GM18873 (cell line): ENCODE data around the gene ZFX.
"Not testable (repeated sequence)": the region's sequence is repeated elsewhere in the genome, so short reads cannot be mapped to it uniquely, and the experiment has no call there.

Source experiments
- ATAC-seq: cut with Tn5 transposase; IDR thresholded peaks from one replicate; pipeline ENCODE4 v1.9.1; 2021; ENCODE audit warnings: mild to moderate bottlenecking, moderate library complexity, moderate number of reproducible peaks; ENCODE audit not compliant: unreplicated experiment, low FRiP score

Gene ZFX

DNA sequence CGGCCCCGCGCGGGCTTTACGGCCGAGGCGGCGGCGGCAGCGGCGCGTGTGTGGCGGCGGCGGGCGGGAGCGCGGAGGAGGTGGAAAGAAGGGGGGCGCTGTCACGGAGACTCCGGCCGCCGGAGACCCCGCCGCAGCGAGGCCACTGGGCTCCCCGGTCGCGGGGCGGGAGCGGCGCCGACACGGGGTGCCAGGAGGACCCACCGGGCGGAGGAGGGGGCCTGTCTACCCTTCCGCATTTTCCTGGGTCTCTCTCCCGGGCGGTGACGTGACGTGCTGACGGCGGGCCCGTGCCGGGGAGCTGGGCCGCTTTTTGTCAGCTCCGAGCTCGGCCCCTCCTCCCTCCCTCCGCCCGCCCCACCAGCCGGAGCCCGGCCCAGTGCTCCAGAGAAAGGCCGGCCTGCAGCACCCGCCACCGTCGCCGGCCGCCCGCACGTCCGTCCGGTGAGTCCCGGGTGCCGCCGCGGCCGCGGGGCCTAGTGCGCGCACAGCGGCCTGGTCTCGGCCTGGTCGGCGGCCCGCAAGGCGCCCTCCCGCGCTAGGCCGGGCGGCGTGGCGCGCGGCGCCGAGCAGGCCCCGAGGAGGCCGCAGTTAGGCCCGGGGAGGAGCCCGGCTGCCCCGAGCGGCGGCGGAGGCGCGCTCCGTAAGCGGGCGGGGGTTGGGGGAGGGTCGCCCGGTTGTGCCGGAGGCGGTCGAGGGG, at the start of gene ZFX:
TSS of gene ZFX (plus strand) at position 379 of the 700 bp plus-strand sequence. CDS start 23,014 bp downstream, outside the sequence.
- ATAC-seq, result no peak

DNA sequence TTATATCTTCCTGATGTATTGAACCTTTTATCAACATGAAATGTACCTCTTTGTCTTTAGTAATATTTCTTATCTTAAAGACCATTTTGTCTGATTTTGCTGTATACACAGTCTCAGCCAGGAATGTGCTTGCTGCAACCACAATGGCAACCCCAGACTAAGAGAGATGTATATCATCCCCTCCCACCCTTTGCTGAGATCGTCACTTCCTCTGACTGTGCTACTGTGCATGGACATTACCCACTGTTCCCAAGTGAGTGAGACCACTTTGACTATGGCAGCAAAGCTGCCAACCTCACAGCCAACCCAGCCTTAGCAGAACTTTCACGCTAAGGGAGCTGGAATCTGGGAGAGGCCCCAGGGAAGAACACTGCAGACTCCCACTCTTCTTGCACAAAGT, 48.8 kb upstream of the ZFX start:
- ATAC-seq, result no peak

DNA sequence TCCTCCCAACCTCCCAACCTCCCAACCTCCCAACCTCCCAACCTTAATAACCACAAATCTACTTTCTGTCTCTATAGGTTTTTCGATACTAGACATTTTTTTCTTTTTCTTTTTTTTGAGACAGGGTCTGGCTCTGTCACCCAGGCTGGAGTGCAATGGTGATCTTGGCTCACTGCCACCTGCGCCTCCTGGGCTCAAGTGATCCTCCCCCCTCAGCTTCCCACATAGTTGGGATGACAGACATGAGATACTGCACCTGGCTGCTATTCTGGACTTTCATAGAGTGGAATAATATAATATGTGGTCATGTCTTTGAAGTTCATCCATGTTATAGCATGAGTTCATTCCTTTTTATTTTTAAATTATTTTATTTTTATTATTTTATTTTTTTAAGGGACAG, 39.5 kb upstream of the ZFX start:
- no peak for ATAC-seq

DNA sequence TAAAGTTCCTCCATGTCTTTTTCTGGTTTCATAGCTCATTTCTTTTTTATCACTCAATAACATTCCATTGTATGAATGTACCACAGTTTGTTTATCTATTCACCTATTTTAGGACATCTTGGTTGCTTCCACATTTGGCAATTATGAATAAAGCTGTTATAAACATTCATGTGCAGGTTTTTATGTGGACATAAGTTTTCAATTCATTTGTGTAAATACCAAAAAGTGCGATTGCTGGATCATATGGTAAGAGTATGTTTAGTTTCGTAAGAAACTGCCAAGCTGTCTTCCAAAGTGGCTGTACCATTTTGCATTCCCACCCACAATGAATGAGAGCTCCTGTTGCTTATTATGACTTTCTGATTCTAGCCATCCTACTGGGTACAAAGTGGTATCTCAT, 36.3 kb upstream of the ZFX start:
- ATAC-seq, result no peak

DNA sequence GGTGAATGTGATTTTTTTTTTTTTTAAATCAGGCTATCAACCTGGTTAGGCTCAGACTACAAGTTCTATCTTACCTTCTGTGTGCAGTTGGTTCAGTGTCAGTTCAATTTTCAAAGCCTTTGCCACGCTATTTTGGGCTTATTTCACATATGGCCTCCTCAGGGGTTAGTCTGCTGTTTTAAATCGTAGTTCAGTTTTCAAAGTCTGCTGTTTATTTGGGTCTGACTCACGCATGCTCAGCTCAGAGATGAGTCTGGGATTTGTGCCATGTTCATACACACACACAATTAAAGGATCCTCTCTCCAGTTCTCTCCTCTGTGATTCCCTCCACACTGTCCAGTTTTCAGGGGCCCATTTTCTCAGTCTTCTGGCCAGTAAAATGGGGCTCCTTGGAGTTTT, 32.3 kb upstream of the ZFX start:
- ATAC-seq, result no peak

DNA sequence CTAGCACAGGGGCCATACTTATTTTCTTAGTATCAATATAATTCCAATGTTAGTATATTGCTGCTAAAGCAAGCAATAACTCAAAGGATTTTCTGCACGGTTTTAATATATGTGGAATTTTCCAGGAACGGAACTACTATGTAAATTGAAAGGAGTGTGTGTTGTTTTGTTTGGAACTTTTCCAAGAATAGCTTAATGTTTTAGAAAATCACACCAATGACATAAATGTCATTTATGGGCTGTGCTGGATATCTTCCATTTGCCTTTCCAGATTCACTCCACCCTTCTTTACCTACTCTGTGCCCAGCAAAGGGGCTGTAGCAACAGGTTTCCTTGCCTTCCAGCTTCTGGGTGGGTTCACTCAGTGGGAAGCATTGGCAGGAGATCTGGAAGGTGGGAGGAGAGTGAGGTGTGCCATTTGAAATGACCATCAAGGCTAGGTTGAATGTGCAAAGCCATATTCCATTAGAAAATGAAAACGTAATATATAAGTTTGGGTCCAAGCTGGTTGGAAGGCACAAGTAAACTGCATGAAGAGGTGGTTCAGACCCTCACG, 25.2 kb upstream of the ZFX start:
- no peak for ATAC-seq

DNA sequence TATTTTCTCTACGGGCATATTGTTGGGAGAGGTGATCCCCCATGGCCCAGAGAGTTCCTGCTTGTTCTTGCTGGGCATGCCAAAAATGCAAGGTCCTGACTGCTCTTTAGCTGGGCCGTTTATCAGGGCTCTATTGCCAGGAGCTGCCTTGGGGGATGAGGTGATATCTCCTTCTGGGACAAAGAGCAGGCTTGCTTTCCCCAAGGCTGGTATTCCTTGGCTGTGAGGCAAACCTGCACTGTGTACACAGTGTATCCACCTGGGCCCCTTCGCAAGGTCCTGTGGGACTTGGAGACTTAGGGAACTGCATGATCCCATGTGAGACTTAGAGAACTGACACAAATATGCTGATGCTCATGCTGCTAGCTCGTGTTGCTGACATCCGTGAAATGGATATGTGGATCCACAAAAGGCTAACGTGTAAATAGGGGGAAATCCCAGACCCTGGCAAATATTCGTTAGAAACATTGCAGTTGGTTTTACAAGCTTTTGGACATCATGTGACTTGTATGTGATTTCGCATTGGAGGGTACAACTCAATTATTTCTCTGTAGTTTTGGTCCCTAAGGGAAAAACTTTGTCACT, 24.4 kb upstream of the ZFX start:
- ATAC-seq, result no peak

DNA sequence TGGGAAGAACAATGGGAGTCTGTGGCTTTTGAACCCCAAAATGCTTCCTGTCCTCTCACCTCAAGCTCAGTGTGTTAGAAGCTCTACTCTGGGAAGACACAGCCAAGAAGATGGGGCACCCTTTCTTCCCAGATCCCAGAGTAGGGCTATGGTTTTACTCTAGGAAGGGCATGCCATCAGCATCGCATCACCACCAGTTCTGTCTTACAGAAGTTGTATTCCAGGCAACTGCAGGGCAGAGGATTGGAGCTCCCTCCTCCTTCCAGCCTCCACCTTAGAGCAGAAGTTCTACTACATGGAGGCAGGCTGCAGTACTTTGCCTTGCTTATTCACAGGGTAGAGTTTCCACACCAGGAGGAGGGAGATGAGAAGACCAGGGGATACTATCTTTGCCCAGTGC, 18.1 kb upstream of the ZFX start:
- ATAC-seq, result no peak

DNA sequence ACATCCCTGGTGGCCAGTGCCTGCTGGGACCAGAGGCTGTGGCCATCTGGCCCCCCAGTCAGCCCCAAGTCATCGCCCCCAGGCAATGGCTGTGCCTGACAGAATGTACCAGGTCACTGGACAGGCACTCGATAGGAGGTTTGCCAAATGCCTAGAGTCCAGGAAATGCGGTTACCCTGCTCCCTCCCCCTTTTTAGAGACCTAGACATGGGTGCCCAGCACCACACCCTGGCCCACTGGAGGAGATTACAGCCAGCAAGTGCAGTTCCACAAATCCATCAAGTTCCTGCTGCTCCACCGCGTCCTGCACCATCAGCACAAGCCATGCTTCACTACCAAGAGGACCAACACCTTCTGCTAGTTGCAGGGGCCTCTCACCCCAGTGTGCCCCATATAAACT, 16.2 kb upstream of the ZFX start:
- ATAC-seq, result no peak

DNA sequence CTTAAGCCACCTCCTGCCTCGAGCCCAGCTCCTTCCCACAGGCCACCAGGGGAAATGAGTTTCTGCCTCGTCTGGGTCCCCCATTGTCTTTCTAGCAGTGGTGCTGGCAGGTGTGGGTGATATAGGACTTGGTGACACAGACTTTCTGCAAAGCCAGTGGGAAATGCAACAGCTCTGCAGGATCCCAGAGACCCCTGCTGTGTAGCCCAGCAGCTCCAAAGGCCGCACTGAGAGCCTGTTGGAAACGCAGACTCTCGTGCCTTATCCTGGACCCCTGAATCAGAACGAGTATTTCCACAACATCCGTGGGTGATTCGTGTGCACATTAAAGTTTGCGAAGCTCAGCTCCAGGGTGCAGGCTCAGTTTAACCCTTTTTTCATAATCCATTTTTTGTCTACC, 13.8 kb upstream of the ZFX start:
- ATAC-seq, result not testable (repeated sequence)

DNA sequence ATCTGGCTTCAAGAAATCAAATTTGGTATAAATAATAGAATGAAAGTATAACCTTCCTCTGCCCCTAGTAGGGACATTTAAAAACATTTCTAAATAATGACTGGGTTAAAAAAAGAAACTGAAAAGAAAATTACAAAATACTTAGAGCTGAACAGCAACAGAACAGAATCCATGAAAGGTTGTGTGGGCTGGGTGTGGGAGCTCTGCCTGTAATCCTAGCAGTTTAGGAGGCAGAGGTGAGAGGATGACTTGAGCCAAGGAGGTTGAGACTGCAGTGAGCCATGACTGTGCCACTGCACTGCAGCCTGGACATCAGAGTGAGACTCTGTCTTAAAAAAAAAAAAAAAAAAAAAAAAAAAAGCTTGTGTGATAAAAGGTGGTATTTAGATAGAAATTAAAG, 12.3 kb upstream of the ZFX start:
- no peak for ATAC-seq

DNA sequence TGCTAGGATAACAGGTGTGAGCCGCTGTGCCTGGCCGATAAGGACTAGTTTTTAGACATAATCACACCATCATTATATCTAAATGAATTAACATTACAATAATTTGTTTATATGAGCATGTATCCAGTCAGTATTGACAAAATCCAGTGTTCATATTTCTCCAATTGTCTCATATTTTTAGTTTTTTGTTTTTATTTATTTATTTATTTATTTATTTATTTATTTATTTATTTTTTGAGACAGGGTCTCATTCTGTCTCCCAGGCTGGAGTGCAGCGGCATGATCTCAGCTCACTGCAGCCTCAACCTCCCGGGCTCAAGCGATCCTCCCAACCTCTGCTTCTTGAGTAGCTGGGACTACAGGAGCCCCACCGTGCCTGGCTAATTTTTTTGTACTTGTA, 5.5 kb upstream of the ZFX start:
- ATAC-seq, result not testable (repeated sequence)

DNA sequence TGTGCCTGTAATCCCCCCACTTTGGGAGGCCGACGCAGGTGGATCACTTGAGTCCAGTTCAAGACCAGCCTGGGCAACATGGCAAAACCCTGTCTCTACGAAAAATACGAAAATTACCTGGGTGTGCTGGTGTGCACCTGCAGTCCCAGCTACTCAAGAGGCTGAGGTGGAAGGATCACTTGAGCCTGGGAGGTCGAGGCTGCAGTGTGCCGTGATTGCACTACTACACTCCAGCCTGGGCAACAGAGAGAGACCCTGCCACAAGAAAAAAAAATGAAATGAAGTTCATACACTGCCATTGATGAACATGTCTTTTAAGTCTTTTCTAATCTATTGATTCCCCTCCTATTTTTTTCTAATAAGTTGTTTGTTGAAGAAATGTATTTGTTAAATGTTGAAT, 5.0 kb upstream of the ZFX start:
- ATAC-seq, result no peak

DNA sequence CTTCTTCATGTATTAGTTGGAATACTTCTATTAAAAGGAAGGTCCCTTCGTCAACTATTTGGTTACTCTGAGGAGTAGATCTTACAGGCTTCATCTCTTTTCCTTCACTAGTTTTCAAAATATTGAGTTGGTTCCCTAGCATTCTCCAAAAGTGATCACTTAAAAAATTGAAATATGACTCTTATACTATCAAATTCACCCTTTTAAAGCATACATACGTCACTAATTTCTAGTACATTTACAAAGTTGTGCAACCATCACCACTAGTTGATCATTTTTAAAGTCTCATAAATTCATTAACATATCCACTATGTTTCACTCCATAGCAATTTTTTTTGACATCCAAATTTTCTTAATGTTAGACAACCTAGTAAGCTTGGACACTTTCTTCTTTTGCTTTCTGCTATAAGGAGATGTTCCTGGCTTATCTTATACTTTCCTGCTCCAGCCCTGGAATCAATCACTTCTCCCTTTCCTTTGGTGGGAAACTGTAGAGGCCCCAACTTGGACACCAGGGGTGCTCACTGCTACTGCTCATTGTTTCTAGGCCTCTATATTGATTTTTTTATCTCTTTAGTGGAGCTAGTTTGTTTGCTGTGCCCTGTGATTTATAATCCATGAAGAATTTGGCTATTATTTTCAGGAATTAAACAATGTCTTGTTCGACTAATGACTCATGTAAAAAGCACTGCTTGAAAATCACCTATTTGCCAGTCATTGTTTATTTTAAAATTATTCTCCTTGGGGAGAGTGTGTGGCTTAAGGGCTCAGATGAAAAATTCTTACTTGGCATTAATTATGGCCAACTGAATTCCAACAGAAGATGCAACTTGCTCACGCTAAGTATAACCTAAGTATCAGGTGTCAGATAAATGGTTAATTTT, 4.0 kb upstream of the ZFX start:
- no peak for ATAC-seq

DNA sequence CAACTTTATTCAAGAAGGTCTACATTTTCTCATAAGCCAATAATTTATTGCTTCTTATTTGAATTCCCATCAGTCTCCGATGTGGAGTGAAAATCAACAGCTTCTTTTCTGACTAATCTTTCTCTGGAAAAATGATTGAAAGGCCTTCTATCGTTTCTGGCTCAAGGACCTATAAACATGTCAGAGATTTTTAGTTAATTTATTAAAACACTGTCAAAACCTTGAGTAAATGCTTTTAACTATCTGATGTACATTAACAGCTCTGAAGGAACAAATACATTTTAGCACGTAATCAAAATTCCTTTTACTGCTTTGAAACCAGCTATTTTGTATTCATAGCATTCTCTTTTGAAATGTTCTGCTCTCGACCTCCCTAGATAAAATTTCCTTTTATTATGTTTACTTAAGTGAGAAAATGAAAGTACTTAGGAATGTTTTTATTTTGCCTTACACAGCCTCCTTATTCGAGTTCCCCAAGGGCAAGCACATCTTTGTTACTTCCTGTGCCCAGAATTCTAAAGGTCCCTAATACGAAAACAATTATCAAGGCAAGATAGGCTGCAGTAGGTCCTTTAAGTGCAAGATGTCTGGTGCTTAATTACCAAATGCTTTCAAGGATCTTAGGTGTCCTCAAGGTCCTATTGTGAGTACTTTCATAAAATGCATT, 3.1 kb upstream of the ZFX start:
- ATAC-seq, result no peak

DNA sequence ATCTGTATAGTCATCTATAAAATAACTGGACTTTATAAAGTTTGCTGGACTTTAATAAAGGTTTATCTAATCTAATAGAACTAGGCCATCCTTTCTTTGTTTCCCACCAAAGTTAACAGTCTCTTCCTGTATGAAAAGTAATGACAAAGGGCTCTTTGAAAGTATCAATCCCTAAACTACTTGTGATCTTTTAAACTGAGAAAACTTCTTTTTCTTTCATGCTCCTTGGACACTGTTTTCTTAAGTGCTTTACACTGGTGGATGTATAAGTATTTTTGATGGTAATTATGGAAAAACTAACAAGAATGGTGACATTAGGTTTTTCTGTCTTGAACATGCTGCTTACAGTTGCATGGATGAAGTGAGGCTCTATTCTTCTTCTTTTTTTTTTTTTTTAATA, 2.4 kb upstream of the ZFX start:
- ATAC-seq, result no peak

DNA sequence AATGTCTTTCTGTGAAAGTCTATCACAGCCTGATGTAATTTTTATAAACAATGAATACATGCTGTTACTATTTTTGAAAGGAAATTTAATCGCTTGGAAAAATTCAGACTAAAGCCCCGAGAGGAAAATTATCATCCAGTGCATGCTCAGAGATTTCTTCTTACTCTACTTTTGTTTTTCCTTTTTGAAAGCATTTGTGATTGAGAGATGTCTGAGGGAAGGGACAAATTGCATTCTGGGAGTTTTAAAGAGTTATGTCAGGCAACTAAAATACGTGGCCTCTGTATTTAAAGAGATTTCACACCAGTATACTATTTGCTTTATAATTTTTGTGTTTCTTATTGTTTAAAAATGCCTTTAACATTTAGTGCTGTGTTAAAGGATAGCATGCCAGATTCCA, 1.4 kb upstream of the ZFX start:
- ATAC-seq, result no peak

DNA sequence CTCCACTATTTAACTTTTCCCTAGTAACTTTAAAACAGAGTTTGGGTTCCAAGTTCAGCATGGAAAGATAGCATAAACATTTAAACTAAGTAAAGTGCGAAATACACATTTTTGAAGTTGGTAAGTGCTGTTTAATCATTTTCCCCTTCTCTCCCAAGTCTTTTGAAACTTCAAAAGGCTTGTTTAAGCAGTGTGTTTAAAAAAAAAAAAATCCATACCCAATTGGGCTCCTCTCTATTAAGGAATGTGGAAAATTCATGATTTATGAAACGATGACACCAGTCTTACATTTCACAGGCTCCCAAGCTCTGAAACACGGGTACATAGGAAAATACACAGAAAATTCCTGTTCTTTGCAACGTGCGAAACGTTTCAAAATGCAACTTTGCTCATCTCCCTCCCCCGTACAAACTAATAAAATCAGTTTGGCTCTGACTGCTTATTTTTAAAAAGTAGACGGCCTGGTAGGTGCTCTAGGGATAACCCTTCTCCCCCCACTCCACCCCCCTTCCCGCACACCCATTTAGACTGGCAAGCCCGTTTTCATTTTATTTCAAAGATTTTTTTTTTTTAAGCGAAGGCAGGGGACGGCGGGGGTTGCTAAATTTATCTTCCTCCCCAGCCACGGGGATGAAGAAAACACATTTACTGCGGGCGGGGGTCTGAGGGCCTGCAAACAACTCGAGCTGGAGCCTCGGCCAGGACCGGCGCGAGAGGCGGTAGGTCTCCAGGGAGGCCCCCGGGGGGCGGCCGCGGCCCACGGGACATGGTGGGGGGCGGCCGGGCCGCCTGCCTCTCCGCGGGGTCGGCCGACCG, 786 bp upstream of the ZFX start:
- ATAC-seq, result no peak

DNA sequence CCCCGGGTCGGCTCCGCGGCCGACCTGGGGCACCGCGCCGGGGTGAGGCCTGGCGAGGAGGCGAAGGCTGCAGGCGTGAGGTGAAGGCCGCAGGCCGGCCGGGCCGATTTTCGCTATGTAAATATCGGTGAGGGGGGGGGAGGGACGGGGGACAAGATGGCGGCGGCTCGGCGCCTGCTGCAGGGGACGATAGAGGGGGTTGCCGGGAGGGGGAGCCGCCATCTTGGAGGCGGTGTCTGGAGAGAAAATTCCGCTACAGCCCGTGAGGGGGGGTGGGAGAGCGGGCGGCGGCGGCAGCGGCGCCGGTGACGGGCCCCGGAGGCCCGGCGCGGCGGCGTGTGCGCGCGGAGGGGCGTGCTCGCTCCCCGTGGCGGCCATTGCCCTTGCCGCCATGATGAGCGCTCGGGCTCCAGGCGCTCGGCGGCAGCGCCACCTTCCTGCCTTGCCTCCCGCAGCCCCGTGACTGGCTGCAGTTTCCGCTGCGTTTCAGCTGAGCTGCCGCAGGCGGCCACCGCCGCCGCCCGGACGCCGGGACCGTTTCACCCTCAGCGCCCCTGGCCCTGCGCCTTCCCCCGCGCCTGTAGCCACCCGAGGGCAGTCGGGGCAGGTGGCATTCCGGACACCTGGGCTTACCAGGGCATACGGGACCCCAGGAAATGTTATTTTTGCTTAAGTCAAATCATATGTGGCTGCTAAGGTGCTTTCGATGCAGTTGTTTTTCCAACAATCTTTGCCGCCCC, 692 bp downstream of the ZFX start:
- peak; percentile 75 for ATAC-seq
